HG03442 (cell line): ENCODE data around the gene ELOVL2.
"Not testable (repeated sequence)": the region's sequence is repeated elsewhere in the genome, so short reads cannot be mapped to it uniquely, and the experiment has no call there.

Source experiments
- ATAC-seq: cut with Tn5 transposase; IDR thresholded peaks from one replicate; pipeline ENCODE4 v1.9.1; 2021; ENCODE audit warnings: mild to moderate bottlenecking, moderate library complexity; ENCODE audit not compliant: unreplicated experiment

The ELOVL2 gene

GRCh38 chr6:11043961-11044711, at the start of gene ELOVL2:
Gene ELOVL2 (minus strand): TSS chr6:11044305. CDS start chr6:11044230, 75 bp downstream.
- ATAC-seq: peak; percentile 47

GRCh38 chr6:11093376-11093625, 49.2 kb upstream of the ELOVL2 start:
- ATAC-seq: peak; percentile 14

GRCh38 chr6:11092668-11093375, 48.7 kb upstream of the ELOVL2 start:
- peak; percentile 20 for ATAC-seq

GRCh38 chr6:11091141-11091540, 47.0 kb upstream of the ELOVL2 start:
- not testable (repeated sequence) for ATAC-seq

GRCh38 chr6:11089695-11090094, 45.6 kb upstream of the ELOVL2 start:
- no peak for ATAC-seq

GRCh38 chr6:11087141-11087812, 43.2 kb upstream of the ELOVL2 start:
- ATAC-seq: not testable (repeated sequence)

- ATAC-seq: no peak
Measured at GRCh38 chr6:11085758-11086435, 41.8 kb upstream of the ELOVL2 start.

GRCh38 chr6:11083956-11084355, 39.9 kb upstream of the ELOVL2 start:
- no peak for ATAC-seq

- ATAC-seq: no peak
Measured at GRCh38 chr6:11083491-11083890, 39.4 kb upstream of the ELOVL2 start.

GRCh38 chr6:11080296-11080695, 36.2 kb upstream of the ELOVL2 start:
- ATAC-seq: no peak

GRCh38 chr6:11078266-11078665, 34.2 kb upstream of the ELOVL2 start:
- no peak for ATAC-seq

GRCh38 chr6:11076540-11076939, 32.4 kb upstream of the ELOVL2 start:
- no peak for ATAC-seq

GRCh38 chr6:11072101-11072500, 28.0 kb upstream of the ELOVL2 start:
- no peak for ATAC-seq

- ATAC-seq: no peak
Measured at GRCh38 chr6:11069760-11070159, 25.7 kb upstream of the ELOVL2 start.

GRCh38 chr6:11067348-11067747, 23.2 kb upstream of the ELOVL2 start:
- no peak for ATAC-seq

- no peak for ATAC-seq
Measured at GRCh38 chr6:11066505-11067347, 22.6 kb upstream of the ELOVL2 start.

GRCh38 chr6:11065436-11066202, 21.5 kb upstream of the ELOVL2 start:
- ATAC-seq: no peak

- ATAC-seq: no peak
Measured at GRCh38 chr6:11064836-11065235, 20.7 kb upstream of the ELOVL2 start.

GRCh38 chr6:11062715-11063114, 18.6 kb upstream of the ELOVL2 start:
- ATAC-seq: no peak

GRCh38 chr6:11062083-11062482, 18.0 kb upstream of the ELOVL2 start:
- no peak for ATAC-seq
